ENCODE data around the gene ARL6IP4.

The ARL6IP4 gene

DNA sequence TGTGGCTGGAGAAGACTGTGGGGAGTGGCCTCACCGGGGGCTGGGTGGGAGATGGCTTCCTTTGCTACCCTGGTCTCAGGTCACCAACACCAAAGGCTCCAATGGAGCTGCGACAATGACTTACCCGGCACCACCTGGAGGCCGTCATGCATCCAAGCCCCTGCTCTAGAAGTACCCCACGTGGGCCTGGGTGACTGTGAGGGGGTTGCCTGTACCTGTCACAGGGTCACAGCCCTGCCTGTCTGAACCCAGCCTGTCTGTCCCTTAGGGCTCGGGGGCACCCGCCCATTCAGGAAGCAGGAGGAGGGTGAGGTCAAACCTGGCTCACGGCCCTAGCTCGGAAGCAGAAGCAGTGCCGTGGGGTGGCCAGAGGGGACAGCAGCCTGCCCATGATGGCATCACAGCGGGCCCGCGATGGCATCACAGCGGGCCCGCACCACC, 33.1 kb upstream of the ARL6IP4 start:
- no peaks in the 10 kb centered on the region for H3K27me3 ChIP-seq (ENCODE audit: low read depth, low read length)
- H3K4me1 ChIP-seq (ENCODE audit: control insufficient read depth in 1 of 2, insufficient read depth in 2 of 2, low read length in 2 of 2), result peaks cover 0 to 8% of the 10 kb centered on the region in 2 donors
- no peak overlapping the region for H3K4me3 ChIP-seq (ENCODE audit: low read depth in 1 of 2, low read length in 2 of 2)

GRCh38 chr12:122948605-122949004, 31.9 kb upstream of the ARL6IP4 start:
- H3K27me3 ChIP-seq (ENCODE audit: low read depth, low read length), result no peaks in the 10 kb centered on the region
- H3K36me3 ChIP-seq (ENCODE audit: control insufficient read depth in 1 of 2, insufficient read depth in 2 of 2, low read length in 2 of 2), result no peaks in the 10 kb centered on the region
- H3K9me3 ChIP-seq (ENCODE audit: control insufficient read depth in 1 of 2, low read length in 2 of 2), result no peaks in the 10 kb centered on the region
- H3K27ac ChIP-seq (ENCODE audit: low read length), result no peak overlapping the region
- H3K4me1 ChIP-seq (ENCODE audit: control insufficient read depth in 1 of 2, insufficient read depth in 2 of 2, low read length in 2 of 2), result peaks cover 0 to 8% of the 10 kb centered on the region in 2 donors
- H3K4me3 ChIP-seq (ENCODE audit: low read depth in 1 of 2, low read length in 2 of 2), result no peak overlapping the region

More for the DNA sequence above, 33.1 kb upstream of the ARL6IP4 start:
- Histone ChIP-seq H3K27ac (ENCODE audit: low read length) (peak overlapping the region; percentile 3), H3K36me3 (ENCODE audit: control insufficient read depth in 1 of 2, insufficient read depth in 2 of 2, low read length in 2 of 2) (no peaks in the 10 kb centered on the region), H3K9me3 (ENCODE audit: control insufficient read depth in 1 of 2, low read length in 2 of 2) (no peaks in the 10 kb centered on the region)

DNA sequence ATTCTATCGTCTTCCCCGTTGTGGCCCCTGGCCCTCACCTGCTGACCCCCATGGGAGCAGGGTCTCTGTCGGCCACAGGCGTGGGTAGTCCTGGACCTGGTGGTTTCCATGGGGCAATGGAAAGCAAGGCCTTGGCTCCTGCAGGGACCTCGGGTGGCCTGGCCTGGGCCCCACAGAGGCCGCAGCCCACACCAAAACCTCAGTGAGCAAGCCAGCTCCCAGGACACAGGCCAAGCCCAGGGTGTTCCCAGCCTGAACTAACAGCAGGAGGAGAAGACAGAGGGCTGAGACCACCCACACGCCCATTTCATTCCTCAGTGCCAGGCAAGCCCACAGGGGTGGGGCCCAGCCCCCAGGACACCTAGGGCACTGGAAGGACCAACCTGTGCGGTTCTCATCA, 31.1 kb upstream of the ARL6IP4 start:
- Histone ChIP-seq H3K4me3 (ENCODE audit: low read depth in 1 of 2, low read length in 2 of 2) (no peak overlapping the region), H3K27ac (ENCODE audit: low read length) (no peak overlapping the region), H3K4me1 (ENCODE audit: control insufficient read depth in 1 of 2, insufficient read depth in 2 of 2, low read length in 2 of 2) (peaks cover 0 to 8% of the 10 kb centered on the region in 2 donors), H3K36me3 (ENCODE audit: control insufficient read depth in 1 of 2, insufficient read depth in 2 of 2, low read length in 2 of 2) (no peaks in the 10 kb centered on the region), H3K27me3 (ENCODE audit: low read depth, low read length) (no peaks in the 10 kb centered on the region), H3K9me3 (ENCODE audit: control insufficient read depth in 1 of 2, low read length in 2 of 2) (no peaks in the 10 kb centered on the region)

- Histone ChIP-seq H3K36me3 (ENCODE audit: control insufficient read depth in 1 of 2, insufficient read depth in 2 of 2, low read length in 2 of 2) (no peaks in the 10 kb centered on the region), H3K9me3 (ENCODE audit: control insufficient read depth in 1 of 2, low read length in 2 of 2) (no peaks in the 10 kb centered on the region), H3K4me1 (ENCODE audit: control insufficient read depth in 1 of 2, insufficient read depth in 2 of 2, low read length in 2 of 2) (peaks cover 0 to 8% of the 10 kb centered on the region in 2 donors), H3K27ac (ENCODE audit: low read length) (no peak overlapping the region), H3K27me3 (ENCODE audit: low read depth, low read length) (no peaks in the 10 kb centered on the region), H3K4me3 (ENCODE audit: low read depth in 1 of 2, low read length in 2 of 2) (no peak overlapping the region)
Measured at GRCh38 chr12:122949816-122950675, 30.4 kb upstream of the ARL6IP4 start.

DNA sequence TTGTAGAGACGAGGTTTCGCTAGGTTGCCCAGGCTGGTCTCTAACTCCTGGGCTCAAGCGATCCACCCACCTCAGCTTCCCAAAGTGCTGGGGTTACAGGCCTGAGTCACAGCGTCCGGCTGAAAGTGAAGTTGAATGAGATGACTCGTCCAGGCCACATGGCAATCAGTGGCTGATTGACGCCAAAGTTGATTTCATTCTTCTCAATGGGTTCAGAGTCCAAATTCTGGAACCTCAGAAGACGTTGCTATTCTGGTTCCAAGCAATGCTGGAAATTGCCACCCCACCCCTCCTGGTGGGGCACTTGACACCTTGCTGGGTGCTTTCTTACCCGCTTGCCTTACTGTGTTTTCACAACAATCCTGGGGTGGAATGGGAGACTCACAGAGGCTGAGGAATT, 29.1 kb upstream of the ARL6IP4 start:
- H3K4me3 ChIP-seq (ENCODE audit: low read depth in 1 of 2, low read length in 2 of 2), result no peak overlapping the region
- H3K27ac ChIP-seq (ENCODE audit: low read length), result no peak overlapping the region
- peaks cover 0 to 8% of the 10 kb centered on the region in 2 donors for H3K4me1 ChIP-seq (ENCODE audit: control insufficient read depth in 1 of 2, insufficient read depth in 2 of 2, low read length in 2 of 2)
- H3K27me3 ChIP-seq (ENCODE audit: low read depth, low read length), result no peaks in the 10 kb centered on the region
- no peaks in the 10 kb centered on the region for H3K36me3 ChIP-seq (ENCODE audit: control insufficient read depth in 1 of 2, insufficient read depth in 2 of 2, low read length in 2 of 2)
- no peaks in the 10 kb centered on the region for H3K9me3 ChIP-seq (ENCODE audit: control insufficient read depth in 1 of 2, low read length in 2 of 2)

DNA sequence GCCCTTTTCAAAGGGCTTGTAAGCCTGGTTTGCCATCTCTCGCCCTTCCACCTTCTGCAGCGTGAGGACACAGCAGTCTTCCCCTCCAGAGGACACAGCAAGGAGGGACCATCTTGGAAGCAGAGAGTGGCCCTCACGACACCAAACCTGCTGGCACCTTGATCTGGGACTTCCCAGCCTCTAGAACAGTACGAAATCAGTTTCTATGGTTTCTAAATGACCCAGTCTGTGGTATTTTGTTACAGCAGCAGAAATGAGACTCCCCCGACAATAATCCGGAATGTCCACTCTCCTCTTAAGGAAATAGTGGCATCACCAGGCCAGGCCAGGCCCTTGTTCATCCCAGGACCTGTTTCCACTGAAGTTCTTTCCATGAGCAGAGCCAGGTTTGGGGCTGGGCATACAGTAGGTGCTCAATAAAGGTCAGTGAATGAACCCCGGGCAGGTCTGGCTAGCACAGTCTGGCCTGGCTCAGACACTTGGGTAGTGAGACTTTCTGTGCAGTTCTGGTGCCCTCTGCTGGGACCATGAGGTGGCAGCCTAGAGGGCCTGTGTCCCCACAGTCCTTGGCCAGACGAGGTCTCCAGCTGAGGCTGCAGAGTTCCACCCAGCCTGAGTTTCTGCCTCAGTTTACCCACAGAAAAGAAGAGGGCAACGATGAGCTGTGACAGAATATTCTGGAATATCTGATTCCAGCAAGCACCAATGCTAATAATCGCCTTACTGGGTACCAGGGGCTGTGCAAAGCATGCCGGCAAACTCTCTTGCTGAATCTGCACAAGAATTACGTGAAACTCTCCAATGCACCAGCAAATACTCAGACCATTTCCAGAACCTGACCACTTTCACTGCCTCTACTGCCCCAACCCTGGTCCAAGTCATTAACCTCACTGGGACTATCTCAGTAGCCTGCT, 28.2 kb upstream of the ARL6IP4 start:
- Histone ChIP-seq H3K9me3 (ENCODE audit: control insufficient read depth in 1 of 2, low read length in 2 of 2) (no peaks in the 10 kb centered on the region), H3K27ac (ENCODE audit: low read length) (no peak overlapping the region), H3K4me3 (ENCODE audit: low read depth in 1 of 2, low read length in 2 of 2) (no peak overlapping the region), H3K27me3 (ENCODE audit: low read depth, low read length) (no peaks in the 10 kb centered on the region), H3K4me1 (ENCODE audit: control insufficient read depth in 1 of 2, insufficient read depth in 2 of 2, low read length in 2 of 2) (peaks cover 0 to 4% of the 10 kb centered on the region in 2 donors), H3K36me3 (ENCODE audit: control insufficient read depth in 1 of 2, insufficient read depth in 2 of 2, low read length in 2 of 2) (no peaks in the 10 kb centered on the region)

- no peaks in the 10 kb centered on the region for H3K27me3 ChIP-seq (ENCODE audit: low read depth, low read length)
- H3K27ac ChIP-seq (ENCODE audit: low read length), result no peak overlapping the region
- no peaks in the 10 kb centered on the region for H3K4me1 ChIP-seq (ENCODE audit: control insufficient read depth in 1 of 2, insufficient read depth in 2 of 2, low read length in 2 of 2)
- H3K36me3 ChIP-seq (ENCODE audit: control insufficient read depth in 1 of 2, insufficient read depth in 2 of 2, low read length in 2 of 2), result peaks cover 0 to 8% of the 10 kb centered on the region in 2 donors
- H3K9me3 ChIP-seq (ENCODE audit: control insufficient read depth in 1 of 2, low read length in 2 of 2), result no peaks in the 10 kb centered on the region
- H3K4me3 ChIP-seq (ENCODE audit: low read depth in 1 of 2, low read length in 2 of 2), result no peak overlapping the region
Measured at GRCh38 chr12:122955156-122955555, 25.3 kb upstream of the ARL6IP4 start.

DNA sequence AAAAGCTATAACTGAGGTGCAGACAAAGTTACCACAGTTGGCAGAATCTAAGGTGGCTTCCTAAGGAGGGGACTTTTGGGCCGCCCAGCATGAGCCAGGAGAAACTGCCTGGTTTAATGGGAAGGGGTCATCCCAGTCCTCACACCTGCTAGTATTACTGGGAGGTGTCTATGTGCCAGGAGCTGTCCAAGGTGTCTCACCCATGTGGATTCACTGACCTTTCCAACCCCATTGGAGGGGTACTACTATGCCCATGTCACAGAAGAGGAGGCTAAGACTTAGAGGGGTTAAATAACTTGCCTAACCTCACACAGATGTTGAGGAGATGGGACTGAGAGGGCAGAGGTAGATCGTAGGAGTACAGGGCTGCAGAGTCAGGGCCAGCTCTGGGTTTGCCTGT, 24.4 kb upstream of the ARL6IP4 start:
- Histone ChIP-seq H3K27me3 (ENCODE audit: low read depth, low read length) (no peaks in the 10 kb centered on the region), H3K36me3 (ENCODE audit: control insufficient read depth in 1 of 2, insufficient read depth in 2 of 2, low read length in 2 of 2) (peaks cover 0 to 8% of the 10 kb centered on the region in 2 donors), H3K27ac (ENCODE audit: low read length) (no peak overlapping the region), H3K4me1 (ENCODE audit: control insufficient read depth in 1 of 2, insufficient read depth in 2 of 2, low read length in 2 of 2) (no peaks in the 10 kb centered on the region), H3K9me3 (ENCODE audit: control insufficient read depth in 1 of 2, low read length in 2 of 2) (no peaks in the 10 kb centered on the region), H3K4me3 (ENCODE audit: low read depth in 1 of 2, low read length in 2 of 2) (no peak overlapping the region)

DNA sequence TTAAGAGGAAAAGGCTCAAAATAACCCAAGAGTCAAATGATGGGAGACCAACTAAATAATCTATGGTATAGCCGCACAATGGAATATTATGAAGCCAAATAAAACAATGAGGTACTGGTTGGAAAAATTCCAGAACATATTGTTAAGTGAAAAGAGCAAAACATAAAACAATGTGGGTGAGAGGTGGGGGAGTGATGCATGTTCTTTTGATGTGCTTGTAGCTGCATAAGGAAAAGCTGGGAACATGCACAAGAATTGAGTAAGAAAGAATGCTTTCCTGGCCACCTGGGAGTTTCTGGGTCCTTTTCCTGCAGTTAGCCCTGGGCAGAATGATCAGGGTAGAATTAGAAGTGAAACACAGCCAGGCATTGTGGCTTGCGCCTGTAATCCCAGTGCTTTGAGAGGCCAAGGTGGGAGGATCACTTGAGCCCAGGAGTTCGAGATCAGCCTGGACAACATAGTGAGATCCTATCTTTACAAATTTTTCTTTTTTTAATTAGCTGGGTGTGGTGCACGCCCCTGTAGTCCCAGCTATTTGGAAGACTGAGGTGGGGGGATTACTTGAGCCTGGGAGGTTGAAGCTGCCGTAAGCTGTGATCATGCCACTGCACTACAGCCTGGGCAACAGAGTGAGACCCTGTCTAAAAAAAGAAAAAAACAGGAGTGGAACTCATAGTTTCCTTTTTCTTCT, 22.1 kb upstream of the ARL6IP4 start:
- H3K27ac ChIP-seq (ENCODE audit: low read length), result no peak overlapping the region
- no peaks in the 10 kb centered on the region for H3K27me3 ChIP-seq (ENCODE audit: low read depth, low read length)

GRCh38 chr12:122959566-122960192, 20.8 kb upstream of the ARL6IP4 start:
- peaks cover 0 to 15% of the 10 kb centered on the region in 2 donors for H3K4me1 ChIP-seq (ENCODE audit: control insufficient read depth in 1 of 2, insufficient read depth in 2 of 2, low read length in 2 of 2)
- H3K36me3 ChIP-seq (ENCODE audit: control insufficient read depth in 1 of 2, insufficient read depth in 2 of 2, low read length in 2 of 2), result peaks cover 0 to 8% of the 10 kb centered on the region in 2 donors
- H3K9me3 ChIP-seq (ENCODE audit: control insufficient read depth in 1 of 2, low read length in 2 of 2), result no peaks in the 10 kb centered on the region
- H3K27ac ChIP-seq (ENCODE audit: low read length), result no peak overlapping the region
- H3K4me3 ChIP-seq (ENCODE audit: low read depth in 1 of 2, low read length in 2 of 2), result no peak overlapping the region
- H3K27me3 ChIP-seq (ENCODE audit: low read depth, low read length), result no peaks in the 10 kb centered on the region

More for the DNA sequence above, 22.1 kb upstream of the ARL6IP4 start:
- Histone ChIP-seq H3K4me3 (ENCODE audit: low read depth in 1 of 2, low read length in 2 of 2) (no peak overlapping the region), H3K9me3 (ENCODE audit: control insufficient read depth in 1 of 2, low read length in 2 of 2) (no peaks in the 10 kb centered on the region), H3K36me3 (ENCODE audit: control insufficient read depth in 1 of 2, insufficient read depth in 2 of 2, low read length in 2 of 2) (peaks cover 0 to 8% of the 10 kb centered on the region in 2 donors), H3K4me1 (ENCODE audit: control insufficient read depth in 1 of 2, insufficient read depth in 2 of 2, low read length in 2 of 2) (peaks cover 0 to 2% of the 10 kb centered on the region in 2 donors)

Measured in muscle layer of duodenum (tissue), 2 donors.